Activated CD8-positive, alpha-beta memory T cell treated with anti-CD3 and anti-CD28 coated beads, Interleukin-2, amount 50 U/mL, for 48 hours (primary cell): ENCODE results near the gene NOTCH1.
"Not testable (repeated sequence)": the region's sequence is repeated elsewhere in the genome, so short reads cannot be mapped to it uniquely, and the experiment has no call there.

Experiments used
- DNase-seq: peaks from one replicate; pipeline ENCODE4 v3.0.0-alpha.2; 2020

The NOTCH1 gene

GRCh38 chr9:136578915-136579649, 33.2 kb upstream of the NOTCH1 start:
- no peak for DNase-seq

- no peak for DNase-seq
Measured at GRCh38 chr9:136578626-136578914, 32.7 kb upstream of the NOTCH1 start.

GRCh38 chr9:136577941-136578625, 32.2 kb upstream of the NOTCH1 start:
- no peak for DNase-seq

GRCh38 chr9:136576269-136576626, 30.4 kb upstream of the NOTCH1 start:
- no peak for DNase-seq

- DNase-seq: no peak
Measured at GRCh38 chr9:136575626-136576268, 29.9 kb upstream of the NOTCH1 start.

- not testable (repeated sequence) for DNase-seq
Measured at GRCh38 chr9:136574606-136575005, 28.8 kb upstream of the NOTCH1 start.

- DNase-seq: no peak
Measured at GRCh38 chr9:136572828-136573625, 27.2 kb upstream of the NOTCH1 start.

GRCh38 chr9:136572003-136572827, 26.4 kb upstream of the NOTCH1 start:
- no peak for DNase-seq

GRCh38 chr9:136571531-136571930, 25.7 kb upstream of the NOTCH1 start:
- no peak for DNase-seq

GRCh38 chr9:136570916-136571315, 25.1 kb upstream of the NOTCH1 start:
- DNase-seq: no peak

- no peak for DNase-seq
Measured at GRCh38 chr9:136570191-136570845, 24.5 kb upstream of the NOTCH1 start.

GRCh38 chr9:136569526-136570148, 23.8 kb upstream of the NOTCH1 start:
- DNase-seq: no peak

GRCh38 chr9:136568288-136569081, 22.6 kb upstream of the NOTCH1 start:
- no peak for DNase-seq

- DNase-seq: no peak
Measured at GRCh38 chr9:136567651-136568287, 21.9 kb upstream of the NOTCH1 start.

- DNase-seq: no peak
Measured at GRCh38 chr9:136566901-136567300, 21.1 kb upstream of the NOTCH1 start.

GRCh38 chr9:136566553-136566895, 20.7 kb upstream of the NOTCH1 start:
- DNase-seq: no peak

- DNase-seq: no peak
Measured at GRCh38 chr9:136565715-136566552, 20.1 kb upstream of the NOTCH1 start.

- DNase-seq: no peak
Measured at GRCh38 chr9:136565086-136565714, 19.4 kb upstream of the NOTCH1 start.
